Parietal lobe (tissue), 2 donors: ENCODE results near the gene RGL3. TPM values are rescaled to one million over a fixed set of nuclear protein-coding genes. Genes with fewer than 3 reads are reported as not detected.

Experiments used
- small RNA-seq: library from RNA; depleted of rRNA; stranded (forward); fragments of <200 nt; gene quantifications from one replicate; pipeline ENCODE3, GENCODE V24; 2014; ENCODE audit warnings: low replicate concordance
- total RNA-seq: library from RNA; depleted of rRNA; stranded (reverse); fragments of >200 nt; gene quantifications from one replicate; pipeline ENCODE4 v1.2.3, GENCODE V29; 2014

Gene RGL3, protein sequence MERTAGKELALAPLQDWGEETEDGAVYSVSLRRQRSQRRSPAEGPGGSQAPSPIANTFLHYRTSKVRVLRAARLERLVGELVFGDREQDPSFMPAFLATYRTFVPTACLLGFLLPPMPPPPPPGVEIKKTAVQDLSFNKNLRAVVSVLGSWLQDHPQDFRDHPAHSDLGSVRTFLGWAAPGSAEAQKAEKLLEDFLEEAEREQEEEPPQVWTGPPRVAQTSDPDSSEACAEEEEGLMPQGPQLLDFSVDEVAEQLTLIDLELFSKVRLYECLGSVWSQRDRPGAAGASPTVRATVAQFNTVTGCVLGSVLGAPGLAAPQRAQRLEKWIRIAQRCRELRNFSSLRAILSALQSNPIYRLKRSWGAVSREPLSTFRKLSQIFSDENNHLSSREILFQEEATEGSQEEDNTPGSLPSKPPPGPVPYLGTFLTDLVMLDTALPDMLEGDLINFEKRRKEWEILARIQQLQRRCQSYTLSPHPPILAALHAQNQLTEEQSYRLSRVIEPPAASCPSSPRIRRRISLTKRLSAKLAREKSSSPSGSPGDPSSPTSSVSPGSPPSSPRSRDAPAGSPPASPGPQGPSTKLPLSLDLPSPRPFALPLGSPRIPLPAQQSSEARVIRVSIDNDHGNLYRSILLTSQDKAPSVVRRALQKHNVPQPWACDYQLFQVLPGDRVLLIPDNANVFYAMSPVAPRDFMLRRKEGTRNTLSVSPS
- not detected for total RNA-seq

GRCh38 chr19:11418549-11419506 lies at the start of gene RGL3:
Gene RGL3, minus strand, starts transcription at chr19:11419314. Its CDS starts 36 bp downstream, at chr19:11419278.

GRCh38 chr19:11435057-11435832 lies 16.1 kb upstream of the RGL3 start, which contains the start of the genes ODAD3 and PRKCSH:
Gene ODAD3, minus strand, starts transcription at chr19:11435121. Its CDS starts 105 bp downstream, at chr19:11435016.
Gene PRKCSH, plus strand, starts transcription at chr19:11435635. Its CDS starts 483 bp downstream, at chr19:11436118.

GRCh38 chr19:11374433-11375142 lies 44.5 kb downstream of the RGL3 start, which contains the start of gene SWSAP1:
Gene SWSAP1, plus strand, starts transcription at chr19:11374666. Its CDS starts 15 bp downstream, at chr19:11374681.

DNA sequence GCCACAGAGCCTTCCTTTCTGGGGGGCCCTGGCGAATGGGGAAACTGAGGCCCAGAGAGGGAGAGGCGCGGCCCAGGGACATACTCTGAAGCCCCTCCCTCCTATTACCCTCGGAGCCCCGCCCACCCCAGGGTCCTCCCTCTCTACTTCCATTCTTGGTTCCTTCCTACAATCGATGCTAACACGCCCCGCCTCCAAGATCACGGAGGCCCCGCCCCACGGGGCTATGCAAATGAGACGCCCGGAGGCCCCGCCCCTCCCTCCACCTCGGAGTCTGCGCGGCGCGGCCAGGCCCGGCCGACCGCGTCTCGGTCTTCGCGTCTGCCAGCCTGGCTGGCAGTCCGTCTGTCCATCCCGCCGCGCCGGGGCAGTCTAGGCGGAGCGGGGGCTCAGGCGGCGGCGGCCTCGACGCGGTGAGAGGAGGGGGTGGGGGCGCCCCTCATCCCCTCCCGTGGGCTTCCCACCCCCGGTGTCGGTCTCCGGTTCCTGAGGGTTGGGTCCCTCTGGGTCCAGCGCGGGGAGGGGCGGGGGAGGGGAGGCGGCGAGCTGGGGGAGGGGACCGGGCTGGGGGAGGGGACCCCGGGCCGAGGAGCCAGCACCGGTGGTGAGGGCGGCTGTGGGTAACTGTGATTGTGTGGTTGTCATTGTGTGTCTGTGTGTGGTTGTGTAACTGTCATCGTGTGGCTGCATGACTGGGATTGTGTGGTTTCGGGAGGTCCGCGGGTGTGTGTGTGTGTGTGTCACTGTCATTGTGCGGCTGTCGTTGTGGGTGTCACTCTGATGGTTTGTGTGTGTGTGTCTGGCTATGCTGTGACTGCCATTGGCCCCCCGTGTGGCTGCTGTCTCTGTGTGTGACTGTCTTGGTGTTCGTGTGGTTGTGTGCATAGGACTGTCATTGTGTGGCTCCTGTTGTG lies 63.7 kb downstream of the RGL3 start, which contains the start of gene PLPPR2:
TSS of gene PLPPR2 (plus strand) at position 273 of the 914 bp plus-strand sequence. CDS start 2,242 bp downstream, outside the sequence.

DNA sequence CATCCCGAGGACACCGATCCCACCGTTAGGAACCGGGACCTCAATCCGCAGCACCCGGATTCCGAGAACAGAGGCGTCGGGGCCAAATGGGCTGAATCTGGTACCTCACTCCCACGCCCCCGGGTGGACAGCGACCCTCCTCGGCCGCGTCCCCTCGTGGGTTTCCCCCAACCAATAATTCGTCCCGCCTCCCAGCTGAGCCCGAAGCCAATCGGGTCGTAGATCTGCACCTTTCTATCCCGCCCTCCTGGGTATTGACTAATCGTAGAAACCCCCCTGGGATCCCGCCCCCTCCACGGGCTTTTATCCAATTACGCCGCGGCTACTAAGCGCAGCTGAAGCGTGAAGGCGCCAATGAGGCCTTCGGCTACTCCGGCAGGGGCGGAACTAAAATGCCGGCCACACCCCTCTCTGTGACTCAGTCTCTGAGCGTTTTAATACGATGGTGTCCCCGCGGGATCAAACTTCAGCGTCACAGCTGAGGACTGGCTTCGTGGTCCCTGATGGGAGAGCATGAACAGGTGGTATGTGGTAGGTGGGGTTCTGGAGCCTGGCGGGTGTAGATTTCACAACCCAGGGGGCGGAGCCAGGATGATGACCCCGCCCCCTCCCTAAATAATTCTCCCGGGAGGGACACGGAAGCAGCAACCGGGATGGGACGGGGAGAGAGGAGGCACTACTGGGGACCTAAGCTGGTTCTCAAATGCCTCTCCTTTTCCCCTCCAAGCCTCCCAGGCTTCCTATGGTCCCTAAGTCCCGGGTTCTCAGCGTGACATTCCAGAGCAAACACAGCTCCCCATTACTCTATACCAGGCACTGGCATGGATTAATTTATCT lies 72.8 kb downstream of the RGL3 start, which contains the start of the genes CCDC159 and TMEM205:
TSS of gene CCDC159 (plus strand) at position 416 of the 837 bp plus-strand sequence. CDS start at position 504, 88 bp downstream.
TSS of gene TMEM205 (minus strand) at position 165 of the 837 bp plus-strand sequence. CDS start 649 bp downstream, outside the sequence.

Small RNAs within 50 kb of the gene (small RNA-seq; reads per million reads assigned to genes)
- gene RF00019 = not detected

Other genes starting within 250 kb of the RGL3 start
- gene KANK2, start 221.8 kb downstream of the RGL3 start, total RNA-seq = 3.4 TPM
- gene ANGPTL8, start 179.7 kb downstream of the RGL3 start, total RNA-seq = not detected
- gene DOCK6, start 156.8 kb downstream of the RGL3 start, total RNA-seq = 5.9 TPM
- gene TSPAN16, start 123.2 kb downstream of the RGL3 start, total RNA-seq = not detected
- gene RAB3D, start 79.7 kb downstream of the RGL3 start, total RNA-seq = 18.2 TPM
- 23.5 TPM for gene TMEM205, start 73.0 kb downstream of the RGL3 start, total RNA-seq
- gene CCDC159, start 72.8 kb downstream of the RGL3 start, total RNA-seq = 6.3 TPM
- 48.5 TPM for gene PLPPR2, start 63.9 kb downstream of the RGL3 start, total RNA-seq
- 0.94 TPM for gene SWSAP1, start 44.6 kb downstream of the RGL3 start, total RNA-seq
- gene EPOR, start 35.0 kb downstream of the RGL3 start, total RNA-seq = 5.0 TPM
- 0.63 TPM for gene ODAD3, start 15.8 kb upstream of the RGL3 start, total RNA-seq
- 88.0 TPM for gene PRKCSH, start 16.3 kb upstream of the RGL3 start, total RNA-seq
- 198 TPM for gene ELAVL3, start 61.7 kb upstream of the RGL3 start, total RNA-seq
- gene ZNF653, start 86.5 kb upstream of the RGL3 start, total RNA-seq = 17.8 TPM
- gene ECSIT, start 109.8 kb upstream of the RGL3 start, total RNA-seq = 31.9 TPM
- not detected for gene CNN1, start 119.5 kb upstream of the RGL3 start, total RNA-seq
- 20.0 TPM for gene ELOF1, start 139.9 kb upstream of the RGL3 start, total RNA-seq
- gene ACP5, start 158.3 kb upstream of the RGL3 start, total RNA-seq = not detected
- 64.2 TPM for gene ZNF627, start 178.2 kb upstream of the RGL3 start, total RNA-seq